Right cardiac atrium (tissue), 5 donors: ENCODE measurements around the gene MSL3B.

Experiments used
- ATAC-seq, 2 donors: fragments of 200-7000 bp; cut with Tn5 transposase; one replicate each; pipeline versions ENCODE4 v1.8.0 to v1.9.1; 2020; ENCODE audit warnings: moderate library complexity in 2 of 2, mild to moderate bottlenecking in 1 of 2
- DNase-seq, 3 donors: peaks; one replicate each; pipeline ENCODE4 v3.0.0-alpha.2; 2020
- H3K27ac ChIP-seq: one replicate; pipeline ENCODE4 v1.5.1; 2013; ENCODE audit warnings: mild to moderate bottlenecking, low read length, control low read depth, moderate library complexity
- H3K27me3 ChIP-seq: one replicate; pipeline ENCODE4 v1.6.1; 2013; ENCODE audit not compliant: control insufficient read depth, insufficient read depth
- H3K4me1 ChIP-seq: one replicate; pipeline ENCODE4 v1.6.1; 2013; ENCODE audit warnings: low read length; ENCODE audit not compliant: control insufficient read depth, insufficient read depth
- H3K4me3 ChIP-seq: one replicate; pipeline ENCODE4 v1.5.1; 2013; ENCODE audit warnings: low read length, control low read depth
- H3K9me3 ChIP-seq: one replicate; pipeline ENCODE4 v1.6.1; 2013; ENCODE audit warnings: low read length; ENCODE audit not compliant: control insufficient read depth
- WGBS: extraction: QIAGEN DNeasy Blood & Tissue Kit; methylation state at CpG from one replicate; pipeline ENCODE4 v1.1.7; 2013; 5-methylcytosine and 5-hydroxymethylcytosine counted together
- intact Hi-C, 4 donors: fragments of 100-400 bp; cut with DNase I; formaldehyde crosslinking; loops; one replicate each; pipeline versions ENCODE4 v1.11.0 to v1.14.0; 2022 to 2023
- donor health status: healthy with polysubstance abuse.
- donor health status: DM: no; HTN: yes; CAD: no.
- donor health status: DM: no; HTN: no; CAD: no.
- donor health status: DM: no; HTN: yes; CAD: no; lungs with severe emphysema.
- donor health status: DM: yes; HTN: yes; CAD: no.

Gene MSL3B

DNA sequence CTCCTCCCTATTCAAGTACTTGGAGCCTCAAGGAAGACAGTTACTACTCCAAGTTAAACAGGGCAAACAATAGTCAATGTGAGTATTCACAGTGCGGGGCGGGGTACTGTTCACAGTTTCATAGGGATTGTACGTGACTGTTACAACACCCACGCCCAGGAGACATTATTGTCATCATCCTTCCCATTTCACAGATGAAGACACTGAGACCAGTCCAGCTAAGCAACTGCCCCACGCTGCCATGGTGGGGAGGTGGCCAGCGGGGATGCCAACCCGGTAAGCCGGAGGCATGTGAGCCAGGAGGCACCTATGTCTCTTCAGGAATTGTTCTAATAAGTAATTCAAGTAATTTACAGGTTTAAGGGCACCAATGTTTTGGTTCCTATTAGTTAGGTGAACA is 14.8 kb downstream of the MSL3B start:
- intact Hi-C loops = no loop called here
- no peak overlapping the region for H3K27ac ChIP-seq
- WGBS = 42% methylated on average over 8 of the region's 8 CpGs

DNA sequence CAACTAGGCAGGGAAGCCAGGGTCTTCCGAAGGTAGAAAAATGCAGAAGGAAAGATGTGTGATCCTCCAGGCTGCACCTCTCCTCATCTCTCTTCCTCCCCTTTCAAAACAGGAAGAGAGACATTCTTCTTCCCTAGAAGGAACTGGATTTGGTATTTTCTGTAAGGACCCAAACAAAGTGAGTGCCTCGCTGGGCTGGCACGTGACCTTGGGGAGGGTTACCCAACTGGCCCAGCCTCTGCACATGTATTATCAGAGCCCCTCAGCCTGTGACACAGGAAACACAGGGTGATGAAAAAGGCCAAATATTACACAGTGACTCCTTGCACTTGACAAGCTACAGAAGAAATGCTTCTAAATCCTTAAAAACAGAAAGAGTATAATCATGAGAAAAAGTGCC is 16.1 kb downstream of the MSL3B start:
- no peak overlapping the region for H3K4me3 ChIP-seq
- intact Hi-C loops = no loop called here

More for the DNA sequence above, 14.8 kb downstream of the MSL3B start:
- no peaks in the 10 kb centered on the region for H3K9me3 ChIP-seq
- no peak for DNase-seq
- H3K4me1 ChIP-seq = no peaks in the 10 kb centered on the region
- H3K27me3 ChIP-seq = no peaks in the 10 kb centered on the region
- H3K4me3 ChIP-seq = no peak overlapping the region
- no peak for ATAC-seq

DNA sequence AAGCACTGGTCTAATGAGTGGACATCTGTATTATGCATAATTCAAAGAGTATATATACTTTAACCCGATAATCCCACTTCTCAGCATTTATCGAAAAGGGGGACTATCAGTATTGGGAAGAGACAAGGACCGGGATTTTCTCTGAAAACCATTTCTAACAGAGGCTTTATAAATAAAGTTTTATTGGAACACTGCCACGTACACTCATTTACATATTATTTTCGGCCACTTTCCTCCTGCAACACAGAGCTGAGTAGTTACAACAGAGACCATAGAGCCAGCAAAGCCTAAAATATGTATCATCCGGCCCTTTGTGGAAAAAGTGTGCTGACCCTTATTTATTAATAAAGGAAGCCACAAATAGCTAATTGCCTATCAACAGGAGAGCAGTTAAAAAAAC is 17.0 kb downstream of the MSL3B start:
- intact Hi-C loops = no loop called here

More for the DNA sequence above, 16.1 kb downstream of the MSL3B start:
- DNase-seq (no peak), ATAC-seq (no peak)
- no peaks in the 10 kb centered on the region for H3K4me1 ChIP-seq
- H3K27ac ChIP-seq = no peak overlapping the region
- WGBS = 69% methylated on average over 3 of the region's 3 CpGs
- H3K9me3 ChIP-seq = no peaks in the 10 kb centered on the region
- no peaks in the 10 kb centered on the region for H3K27me3 ChIP-seq

GRCh38 chr2:233850745-233851144 is 17.4 kb downstream of the MSL3B start:
- DNase-seq (no peak), ATAC-seq (no peak)
- no peak overlapping the region for H3K27ac ChIP-seq
- no peak overlapping the region for H3K4me3 ChIP-seq
- H3K4me1 ChIP-seq = no peaks in the 10 kb centered on the region
- intact Hi-C loops = no loop called here
- no peaks in the 10 kb centered on the region for H3K9me3 ChIP-seq
- H3K27me3 ChIP-seq = no peaks in the 10 kb centered on the region
- WGBS = 88% methylated on average over 7 of the region's 7 CpGs

More for the DNA sequence above, 17.0 kb downstream of the MSL3B start:
- 96% methylated on average over 6 of the region's 6 CpGs for WGBS
- DNase-seq (no peak), ATAC-seq (no peak)
- Histone ChIP-seq H3K27me3 (no peaks in the 10 kb centered on the region), H3K9me3 (no peaks in the 10 kb centered on the region), H3K27ac (no peak overlapping the region), H3K4me1 (no peaks in the 10 kb centered on the region), H3K4me3 (no peak overlapping the region)

DNA sequence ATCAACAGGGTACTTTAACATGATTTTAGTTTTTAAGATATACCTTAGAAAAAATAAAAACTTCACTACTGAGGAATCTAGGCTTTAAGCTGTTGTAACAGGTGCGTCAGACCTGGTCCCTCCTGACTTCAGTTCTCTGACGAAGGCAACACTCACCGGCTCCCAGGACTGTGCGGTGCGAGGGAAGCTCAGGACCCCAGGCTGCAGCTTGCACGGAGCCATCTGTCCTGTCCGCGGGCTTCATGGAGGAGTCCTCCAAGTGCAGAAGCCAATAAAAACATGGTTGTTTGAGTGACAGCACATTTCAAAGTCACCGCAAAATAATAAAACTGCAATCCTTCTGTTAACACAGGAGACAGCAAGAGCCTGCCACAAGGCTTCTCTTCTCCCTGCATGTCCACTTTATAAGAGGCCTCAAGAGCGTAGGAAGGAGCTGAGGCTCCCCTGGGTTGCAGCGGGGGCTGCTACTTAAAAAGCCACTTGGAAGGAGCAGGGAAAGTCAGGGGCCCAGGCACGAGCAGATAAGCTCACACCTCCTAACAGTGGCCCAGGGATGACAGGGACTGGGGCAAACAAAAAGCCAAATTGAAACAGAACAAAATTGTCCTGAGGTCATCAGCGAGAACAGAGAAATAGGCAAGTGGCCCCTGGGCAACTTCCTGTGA is 18.4 kb downstream of the MSL3B start:
- Histone ChIP-seq H3K27me3 (no peaks in the 10 kb centered on the region), H3K27ac (no peak overlapping the region), H3K9me3 (no peaks in the 10 kb centered on the region), H3K4me1 (no peaks in the 10 kb centered on the region), H3K4me3 (no peak overlapping the region)
- ATAC-seq (no peak), DNase-seq (no peak)
- intact Hi-C loops = no loop called here
- WGBS = 93% methylated on average over 13 of the region's 13 CpGs

GRCh38 chr2:233848276-233848675 is 19.9 kb downstream of the MSL3B start:
- no peaks in the 10 kb centered on the region for H3K27me3 ChIP-seq
- H3K4me3 ChIP-seq = no peak overlapping the region
- DNase-seq (no peak), ATAC-seq (no peak)
- H3K9me3 ChIP-seq = no peaks in the 10 kb centered on the region
- intact Hi-C loops = no loop called here
- no peak overlapping the region for H3K27ac ChIP-seq
- H3K4me1 ChIP-seq = no peaks in the 10 kb centered on the region
- 95% methylated on average over 13 of the region's 13 CpGs for WGBS

DNA sequence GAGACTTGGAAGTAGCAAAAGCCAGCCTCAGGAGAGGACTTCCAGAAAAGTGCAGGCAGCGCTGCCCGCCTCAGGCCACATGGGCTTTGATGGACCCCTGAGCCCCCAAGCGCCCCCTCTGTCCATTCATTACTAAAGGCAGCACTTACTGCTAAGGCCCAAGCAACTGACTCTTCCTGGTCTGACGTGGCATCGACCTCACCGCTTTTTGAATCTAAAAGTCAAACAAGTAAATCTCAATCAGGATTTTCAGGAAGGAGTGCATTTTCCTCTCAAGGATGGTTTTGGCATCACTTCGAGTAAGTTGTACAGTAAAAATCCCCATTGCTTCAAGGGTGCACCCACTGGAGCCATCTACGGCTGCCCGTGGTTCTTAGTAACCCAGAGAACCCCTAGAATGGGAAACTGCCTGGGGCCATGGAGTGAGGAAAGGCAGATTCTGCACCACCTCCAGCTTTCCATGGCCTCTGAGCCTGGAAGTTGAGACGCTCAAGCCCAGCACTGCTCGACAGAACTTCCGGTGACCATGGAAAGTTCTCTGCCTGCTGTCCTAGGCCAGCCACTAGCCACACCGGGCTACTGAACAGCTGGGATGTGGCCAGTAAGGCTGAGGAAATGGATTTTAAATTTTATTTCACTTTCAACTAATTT is 20.8 kb downstream of the MSL3B start:
- DNase-seq = no peak

GRCh38 chr2:233846387-233847247 is 21.6 kb downstream of the MSL3B start:
- no peaks in the 10 kb centered on the region for H3K27me3 ChIP-seq
- 75% methylated on average over 16 of the region's 16 CpGs for whole genome bisulfite sequencing
- DNase-seq (peak in 1 of 3 donors; percentile 45), ATAC-seq (no peak)
- H3K4me3 ChIP-seq = no peak overlapping the region
- no peak overlapping the region for H3K27ac ChIP-seq
- intact Hi-C loops = no loop called here
- no peaks in the 10 kb centered on the region for H3K4me1 ChIP-seq
- H3K9me3 ChIP-seq = no peaks in the 10 kb centered on the region

More for the DNA sequence above, 20.8 kb downstream of the MSL3B start:
- H3K4me1 ChIP-seq = no peaks in the 10 kb centered on the region
- 97% methylated on average over 13 of the region's 13 CpGs for WGBS
- no peak overlapping the region for H3K27ac ChIP-seq
- no peaks in the 10 kb centered on the region for H3K27me3 ChIP-seq
- H3K4me3 ChIP-seq = no peak overlapping the region
- intact Hi-C loops = no loop called here
- H3K9me3 ChIP-seq = no peaks in the 10 kb centered on the region
- ATAC-seq = no peak

DNA sequence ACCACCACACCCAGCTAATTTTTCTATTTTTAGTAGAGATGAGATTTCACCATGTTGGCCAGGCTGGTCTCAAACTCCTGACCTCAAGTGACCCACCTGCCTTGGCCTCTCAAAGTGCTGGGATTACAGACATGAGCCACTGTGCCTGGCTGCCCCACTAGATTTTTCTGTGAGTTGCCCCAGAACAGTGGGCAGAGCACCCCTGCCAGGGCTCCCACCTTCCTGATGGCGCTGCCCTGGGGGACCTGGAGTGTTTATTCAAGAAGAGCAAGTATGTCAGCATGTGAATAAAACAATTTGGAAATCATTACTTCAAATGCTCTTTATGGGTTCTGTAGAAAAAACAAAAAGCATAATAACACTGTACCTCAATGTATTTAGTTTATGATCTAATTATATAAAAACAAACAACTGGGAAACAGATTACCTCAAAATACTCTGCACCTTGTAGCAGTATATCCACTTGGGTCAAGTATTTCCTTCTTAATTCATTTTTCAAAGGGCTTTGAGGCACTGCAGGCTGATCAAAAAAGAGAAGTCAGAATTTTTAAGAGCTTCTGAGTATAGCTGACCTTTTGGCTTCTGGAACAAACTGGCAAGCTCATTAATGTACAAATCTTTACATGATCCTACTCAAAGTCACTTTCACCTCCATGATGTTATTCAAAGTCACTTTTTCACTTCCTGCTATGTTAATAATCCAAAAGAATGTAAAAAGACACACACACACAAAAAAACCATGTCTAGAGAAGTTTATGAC is 22.7 kb downstream of the MSL3B start:
- Histone ChIP-seq H3K4me1 (no peaks in the 10 kb centered on the region), H3K9me3 (no peaks in the 10 kb centered on the region), H3K27me3 (no peaks in the 10 kb centered on the region), H3K4me3 (no peak overlapping the region), H3K27ac (no peak overlapping the region)
- 100% methylated on average over 1 of the region's 1 CpG for WGBS
- ATAC-seq (no peak), DNase-seq (no peak)
- intact Hi-C loops = no loop called here

DNA sequence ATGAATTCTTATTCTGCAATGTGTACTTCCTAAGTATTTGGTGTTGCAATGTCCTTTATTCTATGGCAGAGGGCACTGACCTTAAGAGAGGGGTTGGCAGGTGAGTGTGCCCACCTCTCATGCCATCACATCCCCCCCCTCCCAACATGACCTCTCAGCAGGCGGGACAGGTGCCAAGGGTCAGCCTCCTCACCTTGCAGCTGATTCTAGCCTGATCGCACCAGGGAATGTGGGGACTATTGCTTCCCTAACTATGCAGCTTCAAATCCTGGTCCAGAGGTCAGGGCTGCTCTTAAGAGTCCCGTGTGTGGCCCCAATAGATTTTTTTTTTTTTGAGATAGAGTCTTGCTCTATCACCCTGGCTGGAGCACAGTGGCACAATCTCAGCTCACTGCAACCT is 23.4 kb downstream of the MSL3B start:
- 93% methylated on average over 3 of the region's 3 CpGs for whole genome bisulfite sequencing
- intact Hi-C loops = no loop called here

More for the DNA sequence above, 23.4 kb downstream of the MSL3B start:
- Histone ChIP-seq H3K4me1 (no peaks in the 10 kb centered on the region), H3K4me3 (no peak overlapping the region), H3K27ac (no peak overlapping the region), H3K9me3 (no peaks in the 10 kb centered on the region), H3K27me3 (no peaks in the 10 kb centered on the region)
- ATAC-seq (no peak), DNase-seq (no peak)
